Measurements from ENCODE around the gene PCNX2.

PCNX2 gene

GRCh38 chr1:232951605-232952004 is 343.9 kb downstream of the PCNX2 start:
- TF ChIP-seq POLR2A (IDR thresholded peaks at IDR 0.05; ENCODE audit: low read length) (no peak), GATA1 (IDR thresholded peaks at IDR 0.05; ENCODE audit: low read depth, low read length) (no peak)
- no peak for DNase-seq

DNA sequence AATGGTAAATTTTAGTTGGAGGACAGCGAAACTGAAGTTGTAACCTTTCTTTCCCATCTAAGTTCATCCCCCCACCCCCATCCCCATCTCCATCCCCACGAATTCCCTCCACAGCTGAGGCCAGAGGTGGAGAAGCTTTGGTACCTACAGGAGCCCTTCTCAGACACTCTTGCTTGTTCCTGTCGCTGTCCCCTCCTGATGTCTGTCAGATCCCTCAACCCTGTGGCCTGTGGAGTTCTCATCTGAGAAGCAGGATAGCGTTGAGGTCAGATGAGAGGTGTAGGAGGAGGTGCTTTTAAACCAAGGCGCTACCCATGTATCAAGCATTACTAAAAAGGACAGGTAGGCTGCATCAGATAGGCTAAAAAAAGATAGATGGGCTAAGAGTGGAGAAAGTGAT is 344.3 kb downstream of the PCNX2 start:
- peak; percentile 38 to 40 for DNase-seq

GRCh38 chr1:232950197-232951176 is 345.0 kb downstream of the PCNX2 start, which contains the start of gene NTPCR:
Gene NTPCR (plus strand): TSS chr1:232950611. CDS start chr1:232950711, 100 bp downstream.
- DNase-seq = peak; percentile 93 to 96
- TF ChIP-seq GATA1 (IDR thresholded peaks at IDR 0.05; ENCODE audit: low read depth, low read length) (no peak), POLR2A (IDR thresholded peaks at IDR 0.05; ENCODE audit: low read length) (peak; percentile 74)

More for the DNA sequence above, 344.3 kb downstream of the PCNX2 start:
- TF ChIP-seq POLR2A (IDR thresholded peaks at IDR 0.05; ENCODE audit: low read length) = no peak
- no peak for TF ChIP-seq GATA1 (IDR thresholded peaks at IDR 0.05; ENCODE audit: low read depth, low read length)

DNA sequence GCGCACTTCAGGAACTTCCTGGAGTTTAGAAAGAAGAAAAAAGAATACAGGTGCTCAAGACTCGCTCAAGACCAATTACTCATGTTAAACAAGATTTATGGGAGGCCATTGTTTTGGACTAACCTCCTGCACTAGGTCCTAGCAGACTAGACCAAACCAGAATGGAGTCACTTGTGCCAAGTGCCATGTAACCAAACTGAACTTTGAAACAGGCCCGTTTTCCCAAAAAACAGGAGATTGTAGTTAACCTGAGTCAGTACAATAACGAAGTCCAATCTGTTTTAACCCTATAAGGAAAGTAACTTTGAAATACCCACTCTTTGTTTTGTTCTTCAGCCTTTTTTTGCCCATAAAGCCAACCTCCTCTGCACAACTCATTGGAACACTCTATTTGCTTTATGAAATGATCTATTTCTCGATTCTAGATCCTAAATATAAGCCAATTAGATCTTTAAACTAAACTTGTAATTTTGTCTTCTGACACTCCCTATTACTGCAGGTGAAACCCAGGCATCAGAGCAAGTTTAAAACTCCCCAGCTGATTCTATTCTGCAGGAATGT is 345.8 kb downstream of the PCNX2 start:
- TF ChIP-seq GATA1 (IDR thresholded peaks at IDR 0.05; ENCODE audit: low read depth, low read length) (no peak), POLR2A (IDR thresholded peaks at IDR 0.05; ENCODE audit: low read length) (no peak)
- DNase-seq = peak in 1 of 2 experiments; percentile 29

GRCh38 chr1:232944347-232944746 is 351.2 kb downstream of the PCNX2 start:
- TF ChIP-seq POLR2A (IDR thresholded peaks at IDR 0.05; ENCODE audit: low read length) = no peak
- TF ChIP-seq GATA1 (IDR thresholded peaks at IDR 0.05; ENCODE audit: low read depth, low read length) = no peak
- DNase-seq = no peak

DNA sequence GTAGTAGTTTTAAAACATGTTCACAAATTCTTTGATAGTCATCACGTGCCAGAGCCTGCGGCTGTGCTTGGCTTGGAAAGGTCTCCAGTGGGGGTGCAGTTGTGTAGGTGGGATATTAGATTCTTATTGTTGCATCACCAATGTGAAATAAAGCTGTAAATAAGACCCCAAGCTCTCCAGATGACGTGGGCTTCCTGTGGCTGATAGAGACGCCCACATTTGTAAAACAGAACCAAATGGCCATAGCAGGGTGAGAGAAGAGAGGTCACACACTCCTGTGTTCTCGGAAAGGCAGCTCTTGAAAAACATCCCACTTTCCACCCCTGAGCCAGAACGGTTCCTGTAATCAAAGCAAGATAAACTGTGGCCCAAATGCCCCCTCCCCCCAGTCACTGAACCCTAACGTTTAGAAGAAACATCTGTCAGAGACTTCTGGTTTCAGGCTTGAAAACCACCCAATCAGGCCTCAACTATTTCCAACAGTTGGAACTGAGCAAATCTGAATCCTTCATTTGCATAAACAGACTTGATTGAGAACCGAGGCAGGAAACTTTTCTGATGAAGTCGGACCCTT is 351.8 kb downstream of the PCNX2 start:
- no peak for DNase-seq
- no peak for TF ChIP-seq POLR2A (IDR thresholded peaks at IDR 0.05; ENCODE audit: low read length)

DNA sequence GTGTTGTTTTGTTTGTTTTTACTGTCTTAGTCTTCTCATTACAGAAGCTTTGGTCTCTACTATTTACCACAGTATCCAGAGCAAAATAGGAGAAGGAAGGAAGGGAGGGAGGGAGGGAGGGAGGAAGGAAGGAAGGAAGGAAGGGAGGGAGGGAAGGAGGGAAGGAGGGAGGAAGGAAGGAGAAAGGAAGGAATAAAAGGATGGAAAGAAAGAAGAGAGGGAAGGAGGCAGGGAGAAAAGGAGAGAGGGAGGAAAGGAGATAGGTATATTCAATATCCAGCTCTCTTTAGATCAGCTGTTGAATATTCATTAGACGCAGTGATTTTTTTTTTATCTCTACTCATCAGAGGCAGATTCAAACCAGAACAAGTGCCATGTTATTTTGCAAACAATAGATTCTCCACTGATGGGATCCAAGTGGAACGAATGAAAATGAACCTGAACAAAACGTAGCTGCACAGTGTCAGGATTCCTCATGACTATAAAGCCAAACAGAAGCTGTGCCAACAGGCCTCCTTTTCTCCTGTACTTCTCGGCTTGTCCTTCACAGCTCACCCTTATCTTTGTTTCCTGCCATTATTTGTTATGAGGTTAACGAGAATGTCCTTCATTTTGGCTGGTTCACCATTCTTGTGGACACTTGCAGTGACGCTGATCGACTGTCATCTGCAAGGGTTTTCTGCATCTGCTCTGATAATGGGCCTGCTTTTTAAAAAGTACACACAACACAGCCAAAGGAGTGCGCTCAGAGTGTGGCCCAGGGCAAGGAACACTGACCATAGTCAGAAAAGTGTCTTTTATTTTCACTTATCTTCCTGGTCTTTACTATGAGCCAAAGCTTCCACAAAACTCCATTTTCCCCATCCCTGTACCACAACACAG is 352.9 kb downstream of the PCNX2 start:
- DNase-seq = no peak

GRCh38 chr1:232940262-232940661 is 355.3 kb downstream of the PCNX2 start:
- no peak for TF ChIP-seq POLR2A (IDR thresholded peaks at IDR 0.05; ENCODE audit: low read length)
- no peak for TF ChIP-seq GATA1 (IDR thresholded peaks at IDR 0.05; ENCODE audit: low read depth, low read length)
- DNase-seq = no peak

More for the DNA sequence above, 352.9 kb downstream of the PCNX2 start:
- TF ChIP-seq GATA1 (IDR thresholded peaks at IDR 0.05; ENCODE audit: low read depth, low read length) (no peak), POLR2A (IDR thresholded peaks at IDR 0.05; ENCODE audit: low read length) (no peak)

DNA sequence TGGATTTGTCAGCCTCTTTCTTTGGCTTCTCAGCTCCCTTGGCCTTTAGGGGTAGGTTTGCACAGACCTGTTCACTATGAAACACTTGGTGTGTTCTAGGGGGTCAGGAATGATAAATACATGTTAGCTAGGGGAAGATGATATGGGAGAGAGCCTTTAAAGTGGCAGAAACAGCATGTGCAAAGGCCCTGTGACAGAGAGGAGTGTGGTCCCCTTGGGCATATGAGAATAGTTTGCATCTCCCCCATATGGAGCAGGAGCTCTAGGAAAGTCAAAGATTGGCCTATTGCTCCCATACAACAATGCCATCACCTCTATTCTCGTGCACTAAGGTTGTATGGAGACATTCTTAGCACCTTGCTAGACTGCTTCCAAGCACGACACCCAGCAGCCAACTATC is 355.8 kb downstream of the PCNX2 start:
- DNase-seq = no peak
- TF ChIP-seq POLR2A (IDR thresholded peaks at IDR 0.05; ENCODE audit: low read length) (no peak), GATA1 (IDR thresholded peaks at IDR 0.05; ENCODE audit: low read depth, low read length) (no peak)

- TF ChIP-seq POLR2A (IDR thresholded peaks at IDR 0.05; ENCODE audit: low read length) = no peak
- no peak for TF ChIP-seq GATA1 (IDR thresholded peaks at IDR 0.05; ENCODE audit: low read depth, low read length)
- DNase-seq = no peak
Measured at GRCh38 chr1:232938926-232939325, 356.6 kb downstream of the PCNX2 start.

- peak; percentile 6 to 12 for DNase-seq
- no peak for TF ChIP-seq POLR2A (IDR thresholded peaks at IDR 0.05; ENCODE audit: low read length)
- TF ChIP-seq GATA1 (IDR thresholded peaks at IDR 0.05; ENCODE audit: low read depth, low read length) = no peak
Measured at GRCh38 chr1:232937741-232938375, 357.7 kb downstream of the PCNX2 start.

DNA sequence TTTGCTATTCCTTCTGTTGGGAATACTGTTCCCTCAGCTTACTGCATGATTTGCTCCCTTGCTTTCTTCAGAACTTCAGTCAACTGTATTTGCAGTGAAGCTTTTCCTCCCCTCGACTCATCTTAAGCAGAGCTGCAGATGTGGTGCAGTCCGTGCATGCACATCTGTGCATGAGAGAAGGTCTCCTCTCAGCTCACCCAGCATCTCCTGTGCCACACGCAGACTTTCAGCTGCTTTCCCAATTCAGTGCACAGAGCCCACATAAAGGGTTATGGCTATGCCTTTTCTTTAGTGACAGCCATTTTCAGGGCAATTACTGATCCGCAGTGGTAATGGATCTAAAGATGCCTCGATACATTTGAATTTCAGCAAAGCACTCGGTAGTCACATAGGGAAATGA is 358.6 kb downstream of the PCNX2 start:
- no peak for DNase-seq
- TF ChIP-seq POLR2A (IDR thresholded peaks at IDR 0.05; ENCODE audit: low read length) (no peak), GATA1 (IDR thresholded peaks at IDR 0.05; ENCODE audit: low read depth, low read length) (no peak)
